Measurements from ENCODE around the gene TCF4.

- TF ChIP-seq CTCF (IDR thresholded peaks at IDR 0.05): no peak
- no peak for TF ChIP-seq POLR2A (IDR thresholded peaks at IDR 0.05)
Observed at GRCh38 chr18:55584201-55584600, 3.8 kb downstream of the TCF4 start.
